Left ventricle myocardium inferior (tissue), 1 donor: Measurements from ENCODE around the gene SURF1. TPM values are rescaled to one million over a fixed set of nuclear protein-coding genes. Genes with fewer than 3 reads are reported as not detected.

Experiments
- DNase-seq: peaks from one replicate; pipeline ENCODE4 v3.0.0-alpha.2; 2020
- H3K27ac ChIP-seq: fragments of 200-600 bp; replicated peaks from 2 replicates; pipeline ENCODE4 v1.8.0; 2021
- H3K27me3 ChIP-seq: fragments of 200-600 bp; 2 replicates; pipeline ENCODE4 v1.8.0; 2021; ENCODE audit warnings: low read depth
- H3K36me3 ChIP-seq: fragments of 200-600 bp; 2 replicates; pipeline ENCODE4 v1.8.0; 2021
- H3K4me1 ChIP-seq: fragments of 200-600 bp; 2 replicates; pipeline ENCODE4 v1.8.0; 2021
- H3K4me3 ChIP-seq: fragments of 200-600 bp; 2 replicates; pipeline ENCODE4 v1.8.0; 2021; ENCODE audit warnings: mild to moderate bottlenecking, moderate library complexity
- H3K9me3 ChIP-seq: fragments of 200-600 bp; replicated peaks from 2 replicates; pipeline ENCODE4 v1.8.0; 2021
- intact Hi-C: fragments of 100-400 bp; cut with micrococcal nuclease; formaldehyde crosslinking; loops from one replicate; pipeline ENCODE4 v1.11.0; 2022
- total RNA-seq: library from RNA; stranded (reverse); fragmentation: NEBNext Ultra II Directional; extraction: Animal tissue kit (Norgen Biotek cat#: 25700); gene quantifications from one replicate; pipeline ENCODE4 v1.2.1, GENCODE V29; 2021
- TF ChIP-seq, protein P1 (sequence below): fragments of 200-600 bp; IDR thresholded peaks from 2 replicates; pipeline ENCODE4 v1.8.0; 2021; ENCODE audit warnings: antibody characterized with exemption, mild to moderate bottlenecking, borderline replicate concordance
- donor health status: DM: no; HTN: yes; CAD: no; lungs with severe emphysema.

Gene SURF1
- total RNA-seq, 1 donor from 2014 or later = 60.7 TPM

GRCh38 chr9:133389562-133389961, 33.3 kb upstream of the SURF1 start:
- Histone ChIP-seq H3K4me3 (no peak overlapping the region), H3K27ac (no peak overlapping the region), H3K9me3 (no peaks in the 10 kb centered on the region), H3K27me3 (peaks cover 39% of the 10 kb centered on the region), H3K4me1 (no peaks in the 10 kb centered on the region), H3K36me3 (no peaks in the 10 kb centered on the region)
- intact Hi-C loops = no loop called here
- no peak for DNase-seq
- TF ChIP-seq, protein P1, sequence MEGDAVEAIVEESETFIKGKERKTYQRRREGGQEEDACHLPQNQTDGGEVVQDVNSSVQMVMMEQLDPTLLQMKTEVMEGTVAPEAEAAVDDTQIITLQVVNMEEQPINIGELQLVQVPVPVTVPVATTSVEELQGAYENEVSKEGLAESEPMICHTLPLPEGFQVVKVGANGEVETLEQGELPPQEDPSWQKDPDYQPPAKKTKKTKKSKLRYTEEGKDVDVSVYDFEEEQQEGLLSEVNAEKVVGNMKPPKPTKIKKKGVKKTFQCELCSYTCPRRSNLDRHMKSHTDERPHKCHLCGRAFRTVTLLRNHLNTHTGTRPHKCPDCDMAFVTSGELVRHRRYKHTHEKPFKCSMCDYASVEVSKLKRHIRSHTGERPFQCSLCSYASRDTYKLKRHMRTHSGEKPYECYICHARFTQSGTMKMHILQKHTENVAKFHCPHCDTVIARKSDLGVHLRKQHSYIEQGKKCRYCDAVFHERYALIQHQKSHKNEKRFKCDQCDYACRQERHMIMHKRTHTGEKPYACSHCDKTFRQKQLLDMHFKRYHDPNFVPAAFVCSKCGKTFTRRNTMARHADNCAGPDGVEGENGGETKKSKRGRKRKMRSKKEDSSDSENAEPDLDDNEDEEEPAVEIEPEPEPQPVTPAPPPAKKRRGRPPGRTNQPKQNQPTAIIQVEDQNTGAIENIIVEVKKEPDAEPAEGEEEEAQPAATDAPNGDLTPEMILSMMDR = no peak

- TF ChIP-seq, protein P1 = no peak
- H3K9me3 ChIP-seq = no peaks in the 10 kb centered on the region
- no peaks in the 10 kb centered on the region for H3K36me3 ChIP-seq
- H3K27me3 ChIP-seq = peaks cover 34% of the 10 kb centered on the region
- H3K4me3 ChIP-seq = no peak overlapping the region
- no peaks in the 10 kb centered on the region for H3K4me1 ChIP-seq
- DNase-seq = no peak
- intact Hi-C loops = no loop called here
- no peak overlapping the region for H3K27ac ChIP-seq
Measured at GRCh38 chr9:133389025-133389557, 32.8 kb upstream of the SURF1 start.

DNA sequence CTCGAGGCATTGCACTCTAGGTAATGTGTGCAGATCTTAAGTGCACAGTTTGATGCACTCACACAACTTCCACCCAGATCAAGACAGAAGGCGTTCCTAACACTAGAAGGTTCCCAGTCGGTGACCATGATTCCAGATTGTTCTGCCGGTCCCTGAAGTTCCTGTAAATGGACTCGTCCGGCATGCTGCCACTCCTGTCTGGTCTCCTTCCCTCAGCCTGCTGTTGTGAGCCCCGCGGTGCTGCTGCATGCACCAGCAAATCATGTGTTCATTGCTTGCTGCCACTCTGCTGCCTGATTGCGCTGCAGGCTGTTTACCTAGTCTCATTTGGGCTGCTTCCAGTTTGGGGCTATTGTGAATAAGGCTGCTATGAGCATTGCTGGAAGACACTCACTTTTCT, 31.4 kb upstream of the SURF1 start:
- Histone ChIP-seq H3K27ac (no peak overlapping the region), H3K9me3 (no peaks in the 10 kb centered on the region), H3K36me3 (no peaks in the 10 kb centered on the region), H3K27me3 (peaks cover 21% of the 10 kb centered on the region), H3K4me3 (no peak overlapping the region), H3K4me1 (no peaks in the 10 kb centered on the region)
- intact Hi-C loops = no loop called here
- TF ChIP-seq, protein P1 = no peak
- DNase-seq = no peak

DNA sequence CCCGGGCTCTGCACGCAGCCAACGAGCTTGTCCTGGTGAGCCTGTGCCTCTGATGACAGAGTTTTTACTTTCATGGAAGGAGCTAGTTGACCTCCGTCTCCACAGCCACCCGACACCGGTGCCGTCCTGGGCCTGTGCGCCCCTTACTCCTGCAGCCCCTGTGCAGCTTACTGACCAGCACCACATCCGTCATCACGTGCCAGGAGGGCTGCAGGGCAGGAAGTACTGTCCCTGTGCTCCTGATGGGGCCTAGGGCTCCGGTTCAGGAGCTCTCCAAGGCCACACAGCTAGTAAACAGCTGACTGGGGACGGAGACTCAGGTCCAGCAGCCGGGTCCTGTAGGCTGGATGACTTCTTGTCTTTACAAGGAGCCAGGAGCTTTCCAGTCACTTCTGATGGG, 30.1 kb upstream of the SURF1 start:
- intact Hi-C loops = no loop called here
- no peak overlapping the region for H3K27ac ChIP-seq
- TF ChIP-seq, protein P1 = no peak
- H3K9me3 ChIP-seq = no peaks in the 10 kb centered on the region
- no peak for DNase-seq
- no peaks in the 10 kb centered on the region for H3K36me3 ChIP-seq
- no peaks in the 10 kb centered on the region for H3K4me1 ChIP-seq
- H3K4me3 ChIP-seq = no peak overlapping the region
- peaks cover 16% of the 10 kb centered on the region for H3K27me3 ChIP-seq

GRCh38 chr9:133385452-133385851, 29.2 kb upstream of the SURF1 start:
- Histone ChIP-seq H3K27me3 (peaks cover 9% of the 10 kb centered on the region), H3K36me3 (no peaks in the 10 kb centered on the region), H3K27ac (no peak overlapping the region), H3K9me3 (no peaks in the 10 kb centered on the region), H3K4me1 (no peaks in the 10 kb centered on the region), H3K4me3 (no peak overlapping the region)
- TF ChIP-seq, protein P1 = no peak
- intact Hi-C loops = no loop called here
- no peak for DNase-seq
